RKO (cell line): Measurements from ENCODE around the gene TPRG1.

Experiments
- DNase-seq: peaks from one replicate; pipeline ENCODE4 v3.0.0-alpha.2; 2016; ENCODE audit warnings: low spot score

Gene TPRG1

DNA sequence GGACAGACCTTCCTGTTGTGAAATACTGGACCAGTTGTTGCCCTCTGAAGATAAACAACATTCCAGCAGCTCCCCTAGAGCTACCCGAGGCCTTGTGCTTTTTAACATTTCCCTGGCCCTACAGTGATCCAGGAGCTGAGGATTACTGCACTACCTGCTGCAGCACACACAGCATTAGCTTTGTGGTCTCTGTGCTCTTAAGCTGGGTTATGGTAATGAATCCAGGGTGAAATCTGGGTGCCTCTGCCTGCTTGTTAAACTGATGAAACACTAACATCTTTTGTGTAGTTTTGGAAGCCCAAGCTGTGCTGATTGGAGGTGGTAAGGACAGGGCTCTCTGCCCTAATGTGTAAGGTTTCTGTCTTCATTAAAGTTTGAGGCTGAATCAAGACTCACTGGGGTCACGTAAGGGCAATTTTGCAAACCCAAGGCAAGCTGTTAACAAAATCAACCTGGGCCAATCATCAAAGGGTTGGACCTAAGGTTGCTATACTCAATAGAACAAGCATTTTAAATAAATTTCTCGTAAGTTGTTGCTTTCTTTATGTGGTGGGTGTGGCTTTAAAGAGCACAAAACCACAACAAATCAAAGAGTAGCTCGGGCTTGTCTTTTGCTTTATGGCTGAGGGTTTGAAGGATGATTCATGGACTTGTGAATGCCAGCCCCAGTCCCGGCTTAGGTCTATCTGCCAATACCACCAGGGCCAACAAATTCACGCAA lies 183.9 kb downstream of the TPRG1 start:
- DNase-seq, result no peak

DNA sequence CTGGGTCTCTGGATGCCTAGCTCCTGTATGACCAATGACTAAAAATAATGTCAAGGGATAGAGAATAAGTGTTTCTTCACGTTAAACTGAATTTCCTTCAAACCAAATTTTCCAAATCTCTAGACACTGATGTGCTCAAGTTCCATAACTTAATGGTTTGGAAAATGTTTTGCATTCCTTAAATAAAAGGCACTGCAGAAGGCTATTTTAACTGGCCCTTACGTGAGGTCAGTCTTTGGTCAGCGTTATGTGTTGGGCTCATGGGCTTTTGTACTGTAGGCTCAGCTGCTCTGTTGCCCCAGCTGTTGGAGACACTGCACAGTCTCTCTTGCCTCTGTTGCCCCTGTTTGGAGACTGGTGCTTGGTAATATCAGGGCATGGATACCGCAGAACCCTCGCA lies 188.5 kb downstream of the TPRG1 start:
- DNase-seq, result no peak

DNA sequence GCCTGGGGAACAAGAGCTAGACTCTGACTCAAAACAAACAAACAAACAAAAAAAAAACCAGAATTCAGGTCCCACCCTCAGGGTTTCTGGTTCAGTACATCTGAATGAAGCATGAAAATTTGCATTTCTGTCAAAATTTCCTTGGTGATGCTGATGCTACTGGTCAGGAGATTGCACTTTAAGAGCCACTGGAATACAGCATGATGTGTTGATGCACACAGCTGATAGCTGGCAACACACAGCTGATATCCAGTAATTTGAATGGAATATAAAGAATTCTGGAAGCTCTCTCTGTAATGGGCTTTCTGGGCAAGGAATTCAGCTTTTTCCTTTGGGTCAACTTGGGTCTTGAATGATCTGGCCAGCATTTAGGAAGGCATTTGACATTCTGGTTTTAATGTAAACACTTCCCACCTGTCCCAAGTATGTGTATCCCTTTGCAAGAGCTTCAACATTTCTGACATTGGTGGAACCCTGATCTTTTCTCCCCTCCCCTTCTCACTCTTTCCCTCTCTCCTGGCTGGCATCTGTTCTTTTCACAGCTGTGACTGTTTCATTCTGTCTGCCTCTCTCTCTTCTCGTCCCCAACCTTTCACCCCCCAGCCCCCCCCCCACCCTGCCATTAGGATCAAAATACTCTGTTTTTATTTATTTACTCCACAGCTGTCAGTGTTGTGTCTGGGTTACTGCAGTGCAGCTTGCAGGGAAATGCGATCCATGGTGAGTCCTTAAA lies 189.5 kb downstream of the TPRG1 start:
- DNase-seq, result no peak

DNA sequence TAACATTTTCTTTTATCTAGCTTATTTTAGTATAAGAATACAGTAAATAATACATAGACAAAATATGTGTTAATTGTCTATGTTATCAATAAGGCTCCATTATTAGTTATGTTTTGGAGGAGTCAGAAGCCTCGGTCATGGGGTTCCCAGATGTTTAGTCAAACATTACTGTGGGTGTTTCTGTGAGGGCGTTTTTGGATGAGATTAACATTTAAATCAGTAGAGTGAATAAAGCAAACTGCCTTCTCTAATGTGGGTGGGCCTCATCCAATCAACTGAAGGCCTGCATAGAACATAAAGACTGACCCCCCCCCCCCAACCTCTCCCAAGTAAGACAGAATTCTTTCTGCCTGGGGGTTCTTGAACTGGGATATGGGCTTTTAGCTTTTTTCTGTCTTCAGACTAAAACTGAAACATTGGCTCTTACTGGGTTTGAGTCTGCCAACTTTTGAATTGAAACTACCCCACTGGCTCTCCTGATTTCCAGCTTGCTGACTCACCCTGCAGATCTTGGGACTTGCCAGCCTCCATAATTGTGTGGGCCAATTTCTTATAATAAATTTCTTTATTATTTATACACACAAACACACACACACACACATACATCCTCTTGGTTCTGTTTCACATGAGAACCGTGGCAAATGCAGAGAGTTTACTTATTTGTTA lies 192.0 kb downstream of the TPRG1 start:
- DNase-seq, result no peak

DNA sequence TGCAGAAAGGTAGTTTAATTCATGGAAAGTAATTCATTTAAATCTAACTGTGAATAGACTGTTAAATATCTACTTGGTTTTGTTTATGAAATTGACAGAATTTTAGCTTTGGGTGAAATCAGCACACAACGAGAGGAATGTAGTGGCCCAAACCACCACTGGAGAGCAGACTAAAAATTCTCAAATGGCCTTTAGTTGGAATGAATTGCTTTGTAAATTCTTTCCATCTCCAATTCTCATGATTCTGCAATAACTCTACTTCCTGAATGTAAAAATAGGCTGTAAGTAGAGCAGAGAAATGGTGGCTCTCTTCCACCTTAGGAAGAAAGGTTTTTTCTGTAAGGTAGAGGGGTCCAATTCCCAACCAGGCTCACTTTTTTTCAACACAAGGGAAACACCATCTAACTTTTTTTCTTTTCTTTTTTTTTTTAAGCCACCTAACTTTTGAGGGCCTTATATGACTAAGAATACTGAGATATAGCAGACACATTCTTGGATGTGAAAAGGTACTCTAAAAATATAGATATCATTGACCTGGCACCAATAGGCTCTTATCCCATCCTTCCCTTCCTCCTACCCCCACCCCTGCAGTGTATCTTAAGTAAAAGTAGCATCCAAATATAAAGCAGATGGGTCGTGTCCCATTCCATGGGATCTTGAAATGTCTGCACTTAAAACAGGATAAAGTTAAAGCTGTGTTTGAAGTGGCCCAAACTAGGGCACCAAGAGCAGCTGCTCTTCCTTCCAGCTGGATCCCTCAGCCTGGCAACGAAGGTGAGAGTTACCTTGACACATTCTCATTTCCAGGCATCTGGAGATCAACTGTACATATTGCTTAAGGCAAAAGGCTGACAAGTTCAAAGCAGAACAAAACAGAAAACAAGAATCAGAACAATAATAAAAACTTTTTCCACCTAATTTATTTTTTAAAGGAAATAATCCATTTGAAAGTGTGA lies 194.1 kb downstream of the TPRG1 start:
- no peak for DNase-seq

DNA sequence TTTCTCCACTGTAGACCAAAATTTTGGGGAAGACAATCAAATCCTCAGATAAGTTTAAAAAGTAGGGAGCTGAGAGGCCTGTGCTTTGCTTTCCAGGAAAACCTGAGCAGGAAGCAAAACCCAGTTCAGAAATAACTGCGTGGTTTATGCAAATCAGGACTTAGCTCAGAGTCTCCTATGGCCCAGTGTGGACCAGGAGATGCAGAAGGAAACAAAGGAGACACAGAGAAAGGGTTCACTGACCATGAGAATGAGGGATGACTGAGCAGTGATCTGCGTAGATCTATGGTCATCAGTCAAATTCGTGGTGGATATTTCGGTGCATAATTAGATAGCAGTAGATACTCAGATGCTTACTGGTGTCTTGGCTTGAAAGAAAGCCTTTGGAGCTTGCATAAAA lies 196.6 kb downstream of the TPRG1 start:
- no peak for DNase-seq

DNA sequence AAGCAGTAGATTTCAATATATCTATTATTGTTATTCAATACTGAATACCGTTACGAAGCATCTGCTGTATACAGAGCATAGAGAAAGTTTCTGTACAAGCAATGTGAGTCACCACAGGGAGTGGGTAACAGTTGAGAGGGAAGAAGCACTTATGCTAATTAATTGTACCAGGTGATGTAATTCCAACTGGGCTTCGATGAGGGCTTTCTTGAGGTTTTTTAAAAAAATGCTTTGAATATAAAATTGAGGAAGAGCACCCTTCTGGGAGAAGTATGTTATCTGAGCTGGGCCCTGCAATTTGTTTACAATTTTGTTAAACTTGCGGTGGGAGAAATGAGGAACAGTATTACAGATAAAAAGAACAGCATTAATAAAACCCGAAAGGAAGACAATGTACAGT lies 197.9 kb downstream of the TPRG1 start:
- no peak for DNase-seq

DNA sequence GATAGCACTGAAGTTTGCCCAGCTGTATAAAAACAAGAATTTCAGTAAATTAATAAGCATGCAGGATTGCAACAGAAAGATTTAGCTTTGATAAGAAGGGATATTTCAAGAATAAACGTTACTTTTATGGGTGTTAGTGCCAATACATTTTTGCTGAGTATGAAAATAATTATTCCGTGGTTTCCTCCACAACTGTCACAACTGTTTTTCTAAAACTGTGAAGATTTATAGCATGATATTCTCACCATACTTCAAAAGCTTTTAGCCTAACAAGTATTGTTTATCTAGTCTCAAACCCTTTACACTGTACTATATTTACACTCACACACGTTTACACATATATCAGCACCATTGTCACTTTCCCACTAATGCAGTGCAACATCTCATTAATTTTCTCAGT lies 200.5 kb downstream of the TPRG1 start:
- no peak for DNase-seq
